ENCODE data around the gene INTS11.

- TF ChIP-seq CTCF (IDR thresholded peaks at IDR 0.05; ENCODE audit: low read depth, low read length, poor library complexity, severe bottlenecking): peak; percentile 44
- no peak for TF ChIP-seq EZH2phosphoT487 (IDR thresholded peaks at IDR 0.05; ENCODE audit: borderline replicate concordance, low read length)
These were observed 18.3 kb downstream of the INTS11 start for GRCh38 chr1:1306070-1306660.
